GM21717 (cell line): Measurements from ENCODE around the gene MAN1C1.
"Not testable (repeated sequence)": the region's sequence is repeated elsewhere in the genome, so short reads cannot be mapped to it uniquely, and the experiment has no call there.

ENCODE experiments used
- ATAC-seq: cut with Tn5 transposase; IDR thresholded peaks from one replicate; pipeline ENCODE4 v1.9.1; 2021; ENCODE audit warnings: mild to moderate bottlenecking, moderate library complexity; ENCODE audit not compliant: unreplicated experiment

The MAN1C1 gene

GRCh38 chr1:25631750-25632485, 15.3 kb downstream of the MAN1C1 start:
- no peak for ATAC-seq

- no peak for ATAC-seq
Observed at GRCh38 chr1:25634066-25634465, 17.5 kb downstream of the MAN1C1 start.

DNA sequence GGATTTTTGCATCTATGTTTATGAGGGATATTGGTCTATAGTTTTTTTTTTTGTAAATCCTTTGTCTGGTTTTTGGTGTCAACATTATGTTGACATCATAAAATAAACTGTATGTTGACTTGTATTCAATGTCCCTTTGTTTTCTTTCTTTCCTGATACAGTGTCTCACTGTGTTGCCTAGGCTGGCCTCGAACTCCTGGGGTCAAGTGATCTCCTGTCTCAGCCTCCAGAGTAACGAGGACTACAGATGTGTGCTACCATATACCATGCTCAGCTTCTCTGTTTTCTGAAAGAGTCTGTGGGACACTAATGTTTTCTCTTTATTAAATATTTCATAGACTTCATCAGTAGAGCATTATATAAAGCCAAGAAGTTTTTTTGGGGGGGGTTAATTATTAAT, 18.3 kb downstream of the MAN1C1 start:
- no peak for ATAC-seq

DNA sequence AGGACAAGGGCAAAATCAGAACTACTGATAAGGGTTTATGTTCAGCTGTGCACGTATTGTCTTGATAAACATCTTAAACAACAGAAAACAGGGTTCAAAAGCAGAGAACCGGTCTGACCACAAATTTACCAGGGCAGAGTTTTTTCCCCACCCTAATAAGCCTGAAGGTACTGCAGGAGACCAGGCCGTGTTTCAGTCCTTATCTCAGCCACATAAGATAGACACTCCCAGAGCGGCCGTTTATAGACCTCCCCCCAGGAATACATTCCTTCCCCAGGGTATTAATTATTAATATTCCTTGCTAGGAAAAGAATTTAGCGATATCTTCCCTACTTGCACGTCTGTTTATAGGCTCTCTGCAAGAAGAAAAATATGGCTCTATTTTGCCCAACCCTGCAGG, 19.6 kb downstream of the MAN1C1 start:
- not testable (repeated sequence) for ATAC-seq

DNA sequence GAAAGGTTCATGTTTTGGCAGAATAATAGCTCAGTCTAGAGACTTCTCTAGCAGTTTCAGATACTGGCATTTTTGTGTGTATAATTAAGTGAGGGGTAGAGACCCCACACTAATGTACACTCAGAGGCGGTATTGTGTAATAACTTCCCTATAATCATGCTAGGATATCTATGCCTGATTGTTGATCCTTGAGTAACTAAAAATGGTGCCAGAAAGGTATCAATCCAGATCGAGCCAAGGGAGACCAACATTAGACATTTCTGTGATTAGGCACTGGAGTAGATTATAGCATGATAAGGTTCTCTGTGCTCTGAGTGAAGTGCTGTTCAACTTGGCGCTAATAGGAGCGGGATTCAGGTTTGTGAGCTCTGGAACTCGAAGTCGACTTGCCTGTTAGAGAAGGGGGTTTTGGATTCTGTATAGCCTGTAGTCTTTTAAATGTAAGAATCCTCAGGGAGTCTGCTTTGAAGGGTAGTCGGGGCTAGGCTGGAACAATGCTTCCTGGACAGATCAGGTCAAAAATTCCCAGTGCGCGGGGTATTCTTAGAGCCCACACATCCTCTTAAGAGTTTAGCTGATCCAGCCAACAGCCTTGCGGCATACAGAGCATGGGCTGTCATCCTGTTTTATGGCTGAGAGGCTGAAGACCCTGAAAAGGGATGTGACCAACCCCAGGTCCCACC, 24.2 kb downstream of the MAN1C1 start:
- no peak for ATAC-seq

DNA sequence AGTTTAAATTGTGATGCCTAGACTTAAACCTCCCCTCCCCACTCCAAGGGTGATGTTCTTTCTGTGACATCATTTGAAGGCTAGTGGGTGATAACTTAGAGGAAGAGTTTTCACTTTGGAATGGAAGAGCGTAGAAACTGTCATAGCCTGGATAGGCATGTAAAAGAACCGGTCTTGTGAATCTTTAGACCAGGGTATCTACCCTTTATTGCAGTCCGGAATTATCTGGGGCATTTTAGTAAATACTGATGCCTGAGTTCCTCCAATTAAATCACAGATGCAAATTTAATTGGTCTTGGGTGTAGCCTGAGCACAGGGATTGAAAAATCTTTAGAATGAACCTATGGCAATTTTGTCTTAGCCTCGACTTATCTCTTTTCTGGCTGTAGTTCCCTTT, 24.7 kb downstream of the MAN1C1 start:
- ATAC-seq, result no peak

DNA sequence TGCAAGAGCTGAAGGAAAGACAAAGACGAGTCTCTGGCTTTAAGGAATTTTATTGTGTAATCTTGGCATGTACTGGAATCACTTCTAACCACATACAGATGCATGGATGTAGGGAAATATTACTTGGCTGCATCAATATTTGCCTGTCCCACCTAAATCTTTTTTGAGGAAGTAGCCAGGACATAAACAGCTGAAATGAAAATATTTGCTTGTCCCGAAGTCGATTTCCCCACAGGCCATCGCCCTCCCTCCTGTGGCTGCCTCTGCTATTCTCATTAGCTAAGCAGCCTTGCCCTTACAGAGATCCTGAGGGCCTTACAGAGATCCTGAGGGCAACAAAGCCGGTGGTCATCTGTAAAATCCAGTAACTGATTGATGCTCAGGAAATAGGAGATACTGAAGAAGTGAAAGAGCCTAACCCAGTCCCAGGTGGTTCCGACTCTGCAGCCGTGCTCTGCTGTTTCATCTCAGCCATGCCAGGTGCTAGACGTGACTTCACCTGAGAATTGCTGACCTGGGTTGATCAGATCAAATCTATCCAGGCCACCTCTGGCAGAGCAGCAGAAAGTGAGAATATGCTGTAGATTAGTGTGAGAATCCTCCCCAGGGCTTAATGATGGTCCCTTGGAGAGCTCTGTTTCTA, 25.5 kb downstream of the MAN1C1 start:
- ATAC-seq, result no peak

DNA sequence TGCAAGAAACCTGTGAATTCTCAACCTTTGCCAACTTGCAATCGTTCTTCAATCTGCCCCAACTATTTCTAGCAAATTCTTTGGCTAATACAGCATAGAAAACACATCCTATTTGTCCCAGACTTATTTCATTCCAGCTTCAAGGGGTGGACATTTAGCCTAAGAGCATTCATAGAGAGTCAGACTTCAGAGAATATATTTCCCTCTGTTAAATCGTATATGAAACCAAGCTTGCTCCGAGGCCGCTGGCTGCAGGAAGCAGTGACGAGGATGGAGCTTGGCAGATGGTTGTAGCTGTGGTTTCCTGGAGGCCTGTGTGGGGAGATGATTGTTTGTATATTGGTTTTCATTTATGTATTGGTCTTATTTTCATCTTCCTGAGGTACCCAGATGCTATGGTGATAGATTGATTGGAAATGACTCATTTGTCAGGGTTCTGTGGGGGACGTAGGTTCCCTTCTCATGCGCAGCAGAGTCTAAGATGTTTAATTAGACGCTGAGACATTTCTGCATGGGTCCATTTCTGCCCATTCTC, 26.1 kb downstream of the MAN1C1 start:
- ATAC-seq, result no peak

DNA sequence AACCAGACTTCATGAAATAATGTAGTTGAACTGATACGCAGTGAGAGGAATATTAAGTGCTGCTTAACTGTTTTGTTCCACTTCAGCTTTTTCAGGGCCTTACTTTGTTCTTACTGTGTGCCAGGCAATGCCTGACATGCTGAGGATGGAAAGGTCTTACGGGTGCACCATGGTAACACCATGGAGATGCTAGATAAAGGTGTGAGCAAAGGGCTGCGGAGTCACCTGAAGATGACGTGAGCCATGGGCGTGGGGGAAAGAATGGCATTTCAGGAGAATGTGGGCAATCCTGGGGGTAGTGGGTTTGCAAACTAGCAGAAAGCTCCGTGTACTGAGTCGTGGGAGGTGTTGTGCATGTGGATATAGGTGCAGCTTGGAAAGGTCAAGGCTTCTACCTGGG, 27.3 kb downstream of the MAN1C1 start:
- no peak for ATAC-seq

DNA sequence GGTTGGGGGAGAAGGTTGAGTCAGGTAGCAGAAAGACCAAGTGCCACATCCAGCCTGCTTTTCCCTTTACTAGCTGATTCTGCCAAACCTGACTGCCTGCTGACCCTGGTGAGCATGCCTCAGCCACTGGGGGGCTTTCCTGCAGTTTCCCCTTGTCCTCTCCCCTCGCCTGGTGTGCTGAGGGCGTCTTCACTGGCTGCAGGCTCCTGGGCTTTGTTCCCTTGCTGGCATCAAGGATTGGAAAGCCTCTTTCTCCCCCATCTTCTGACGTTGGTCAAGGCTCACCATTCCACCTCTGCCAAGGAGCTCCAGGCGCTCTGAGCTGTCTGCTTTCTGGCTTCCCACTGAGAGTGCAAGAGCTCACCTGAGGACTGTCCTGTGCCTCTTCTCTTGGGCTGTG, 28.4 kb downstream of the MAN1C1 start:
- no peak for ATAC-seq

DNA sequence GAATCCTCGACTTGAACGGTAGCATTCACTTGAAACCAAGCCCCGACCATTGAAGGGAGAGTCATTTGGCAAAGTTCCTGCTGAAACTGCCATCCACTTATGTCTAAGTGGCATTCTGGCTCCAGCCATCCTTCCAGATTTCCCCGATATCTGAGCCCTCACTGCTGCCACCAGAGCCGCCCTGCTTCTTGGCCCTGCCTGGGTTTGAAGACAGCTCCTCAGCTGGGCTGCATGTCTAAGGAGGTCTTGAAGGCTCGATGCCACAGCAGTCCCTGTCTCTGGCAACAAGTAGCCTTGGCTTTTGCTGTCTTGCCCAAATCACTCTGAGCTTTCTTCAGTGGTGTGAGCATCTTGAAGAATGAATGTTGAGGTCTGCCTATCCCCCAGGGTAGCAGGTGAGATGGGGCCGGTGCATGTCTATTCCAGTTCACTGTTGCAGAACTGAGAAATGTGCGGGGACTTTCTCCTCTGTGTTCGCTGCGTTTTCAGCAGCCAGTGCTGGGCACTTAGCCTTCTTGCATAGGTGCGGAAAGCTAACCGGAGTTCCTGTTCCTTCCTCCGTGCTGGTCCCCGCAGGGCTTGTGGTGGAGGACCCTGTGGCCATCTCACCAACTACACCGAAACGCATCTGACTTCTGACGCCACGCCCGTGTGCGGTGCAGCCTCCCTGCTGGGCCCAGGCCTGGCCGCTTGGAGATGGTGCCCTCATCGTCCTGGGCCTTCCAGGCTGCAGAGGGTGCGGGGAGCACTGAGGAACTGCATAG, 29.2 kb downstream of the MAN1C1 start:
- ATAC-seq, result no peak

- no peak for ATAC-seq
Observed at GRCh38 chr1:25647106-25647505, 30.5 kb downstream of the MAN1C1 start.

DNA sequence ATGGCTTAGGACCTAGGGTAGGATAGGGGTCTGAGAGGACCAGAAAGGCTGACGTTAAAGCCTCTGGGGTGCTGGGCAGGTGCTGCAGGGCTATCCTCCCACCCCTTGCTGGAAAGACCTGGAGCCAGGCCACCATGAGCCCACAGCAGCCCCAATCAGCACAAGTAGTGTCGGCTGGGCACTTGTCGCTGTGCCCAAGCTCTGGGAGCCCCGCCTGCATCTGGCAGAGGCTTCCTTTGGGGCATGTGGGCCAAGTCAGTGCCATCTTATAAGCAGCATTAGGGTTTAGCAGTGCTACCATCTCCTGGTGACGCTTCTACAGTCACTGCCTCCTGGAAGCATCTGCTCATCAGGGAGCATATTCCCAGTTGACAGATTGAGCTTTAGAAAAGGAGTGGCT, 31.3 kb downstream of the MAN1C1 start:
- no peak for ATAC-seq

DNA sequence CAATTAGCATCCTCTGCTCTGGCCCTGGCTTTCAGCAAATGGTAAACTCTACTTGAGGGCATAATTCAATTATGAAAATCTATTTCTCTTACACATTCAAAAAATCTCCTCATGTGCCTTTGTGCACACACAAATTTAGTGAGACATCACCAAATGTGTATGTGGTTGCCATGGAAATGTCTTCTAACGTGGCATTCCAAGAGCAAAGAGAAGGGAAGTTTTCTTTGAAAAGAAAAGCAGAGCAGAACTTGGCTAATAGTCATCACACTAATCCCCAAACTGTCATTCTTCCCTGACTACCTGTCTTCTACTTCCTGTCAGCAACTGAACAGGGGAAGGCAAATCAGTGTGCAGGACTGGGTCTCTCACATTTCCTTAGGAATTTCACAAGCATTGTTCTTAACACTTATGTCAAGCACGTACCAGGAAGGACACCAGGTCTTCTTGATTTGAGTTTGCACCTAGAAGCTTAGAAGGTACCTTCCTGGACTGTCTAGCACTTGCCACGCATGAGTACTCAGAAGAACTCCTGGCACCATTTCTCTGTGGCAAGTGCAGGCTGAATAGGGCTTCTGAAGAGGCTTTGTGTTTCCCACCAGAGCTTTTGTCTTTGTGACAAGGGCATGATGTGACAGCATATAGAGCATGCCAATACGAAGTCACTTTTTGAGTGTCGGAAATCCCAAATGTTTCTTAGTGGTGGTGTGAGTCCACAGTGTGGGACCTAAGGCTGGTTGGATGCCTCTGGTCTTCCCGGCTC, 32.3 kb downstream of the MAN1C1 start:
- ATAC-seq, result no peak

- no peak for ATAC-seq
Observed at GRCh38 chr1:25649505-25650288, 33.1 kb downstream of the MAN1C1 start.

GRCh38 chr1:25650289-25650576, 33.6 kb downstream of the MAN1C1 start:
- ATAC-seq, result no peak

GRCh38 chr1:25651036-25651640, 34.5 kb downstream of the MAN1C1 start:
- no peak for ATAC-seq

GRCh38 chr1:25651824-25652741, 35.5 kb downstream of the MAN1C1 start:
- no peak for ATAC-seq
